ENCODE data around the gene MYOG. TPM values are rescaled to one million over a fixed set of nuclear protein-coding genes. Genes with fewer than 3 reads are reported as not detected.

Gene MYOG
- total and polyA plus RNA-seq, 2 of the 4 experiments (the other 2 are of a cell fraction): not detected

- H3K9me3 ChIP-seq (ENCODE audit: control insufficient read depth, insufficient read depth, low read length): no peaks in the 10 kb centered on the region
- peaks cover 15% of the 10 kb centered on the region for H3K36me3 ChIP-seq (ENCODE audit: control insufficient read depth, insufficient read depth, low read length)
- no peak overlapping the region for H3K9ac ChIP-seq (ENCODE audit: low read depth, low read length)
- no peak overlapping the region for H3K4ac ChIP-seq (ENCODE audit: low read depth, low read length)
- H4K91ac ChIP-seq (ENCODE audit: insufficient read depth, low read depth, low read length): no peak overlapping the region
- H3K4me3 ChIP-seq (ENCODE audit: insufficient read depth, low read depth, low read length): no peak overlapping the region
- no peak overlapping the region for H2BK120ac ChIP-seq (ENCODE audit: low read depth, low read length)
- no peak overlapping the region for H3K18ac ChIP-seq (ENCODE audit: low read depth, low read length)
- no peak overlapping the region for H3K27ac ChIP-seq (ENCODE audit: insufficient read depth, low read length)
- no peaks in the 10 kb centered on the region for H3K79me1 ChIP-seq (ENCODE audit: low read depth in 1 of 2, low read length in 2 of 2)
- H4K5ac ChIP-seq (ENCODE audit: low read depth, low read length): no peak overlapping the region
- no peaks in the 10 kb centered on the region for H3K9me1 ChIP-seq (ENCODE audit: insufficient read depth, low read length)
- DNase-seq (no peak), ATAC-seq (ENCODE audit: low read depth) (no peak)
- CTCF ChIA-PET: no interaction called here
- no peak overlapping the region for H2BK5ac ChIP-seq (ENCODE audit: low read depth, low read length, poor library complexity, severe bottlenecking)
- no TSS peak for BruUV-seq (replicated peaks)
- no peaks in the 10 kb centered on the region for H3K4me1 ChIP-seq (ENCODE audit: control insufficient read depth, insufficient read depth, low read length)
- H4K8ac ChIP-seq (ENCODE audit: low read depth in 2 of 2, low read length in 2 of 2): no peak overlapping the region
- H3K56ac ChIP-seq (ENCODE audit: extremely low read depth, insufficient read depth, low read length): no peak overlapping the region
- H3K27me3 ChIP-seq (ENCODE audit: control insufficient read depth, insufficient read depth, low read length): no peaks in the 10 kb centered on the region; the same call in 1 of the 2 replicates
- no peaks in the 10 kb centered on the region; the same call in 1 of the 2 replicates for H4K20me1 ChIP-seq (ENCODE audit: insufficient read depth, low read length)
- no peak overlapping the region for H3K14ac ChIP-seq (replicated peaks; ENCODE audit: low read depth, low read length)
- TF ChIP-seq CHD1 (IDR thresholded peaks at IDR 0.05; ENCODE audit: low read depth, low read length): no peak
- no peak for TF ChIP-seq USF2 (IDR thresholded peaks at IDR 0.05; ENCODE audit: low read depth, low read length)
- no peak for TF ChIP-seq MXI1 (IDR thresholded peaks at IDR 0.05; ENCODE audit: borderline replicate concordance, low read depth, low read length)
- no peak for TF ChIP-seq CEBPB (IDR thresholded peaks at IDR 0.05; ENCODE audit: low read depth, low read length)
- no peak for TF ChIP-seq RFX5 (IDR thresholded peaks at IDR 0.05; ENCODE audit: low read depth, low read length)
- TF ChIP-seq RCOR1 (IDR thresholded peaks at IDR 0.05; ENCODE audit: insufficient replicate concordance, low read length): no peak
- TF ChIP-seq BHLHE40 (IDR thresholded peaks at IDR 0.05; ENCODE audit: low read depth, low read length): no peak
- no peak for TF ChIP-seq MAZ (IDR thresholded peaks at IDR 0.05; ENCODE audit: borderline replicate concordance, low read depth, low read length)
- no peak for TF ChIP-seq MAFK (IDR thresholded peaks at IDR 0.05; ENCODE audit: low read depth, low read length)
- TF ChIP-seq SMC3 (IDR thresholded peaks at IDR 0.05; ENCODE audit: low read depth, low read length): no peak
- no peak for TF ChIP-seq NFE2L2 (IDR thresholded peaks at IDR 0.05; ENCODE audit: low read depth, low read length)
- no peak for TF ChIP-seq FOS (IDR thresholded peaks at IDR 0.05; ENCODE audit: low read depth, low read length)
- TF ChIP-seq POLR2A (IDR thresholded peaks at IDR 0.05; ENCODE audit: low read depth, low read length): no peak
- no peak for TF ChIP-seq CTCF (conservative IDR thresholded peaks at IDR 0.05; ENCODE audit: low read depth, low read length)
- no peak overlapping the region for H2BK20ac ChIP-seq (ENCODE audit: low read depth, low read length)
- H3K4me2 ChIP-seq (ENCODE audit: low read depth, low read length): no peak overlapping the region
- POLR2A ChIA-PET (ENCODE audit: unreplicated experiment): no interaction called here
- H2AK5ac ChIP-seq (ENCODE audit: low read depth, low read length): no peak overlapping the region
- WGBS, 2 experiments (ENCODE audit: extremely low coverage in 2 of 2, insufficient read length in 1 of 2): 20% methylated on average over 2 of the region's 4 CpGs; no CpG with 5 or more reads in 1 of the 2 experiments
- no peak overlapping the region for H3K23ac ChIP-seq (ENCODE audit: low read depth, low read length)
- H2AFZ ChIP-seq (replicated peaks; ENCODE audit: low read length, poor library complexity): no peak overlapping the region
- in situ Hi-C loops (cut with MboI; ENCODE audit: low sequenced_read_pairs): no loop called here
- intact Hi-C loops (cut with micrococcal nuclease): no loop called here
- dilution Hi-C loops (cut with HindIII; ENCODE audit: low sequenced_read_pairs, unreplicated experiment): no loop called here
- no peak overlapping the region for H2BK15ac ChIP-seq (ENCODE audit: low read depth, low read length)
- H2AK9ac ChIP-seq (replicated peaks; ENCODE audit: low read depth, low read length, poor library complexity): no peak overlapping the region
Observed at GRCh38 chr1:203069030-203069747, 16.6 kb downstream of the MYOG start.

All from IMR-90 (cell line).